ENCODE measurements around the gene ZNF750. TPM values are rescaled to one million over a fixed set of nuclear protein-coding genes. Genes with fewer than 3 reads are reported as not detected.

ZNF750 gene
- total RNA-seq, 1 donor from 2014 or later, result 0.29 TPM

- DNase-seq (ENCODE audit: extremely low read depth, low read depth, low spot score), result no peak
Observed at GRCh38 chr17:82815354-82815753, 24.5 kb downstream of the ZNF750 start.

GRCh38 chr17:82814834-82815233 lies 25.0 kb downstream of the ZNF750 start:
- DNase-seq (ENCODE audit: extremely low read depth, low read depth, low spot score), result no peak

GRCh38 chr17:82813299-82814051 lies 26.3 kb downstream of the ZNF750 start:
- no peak for DNase-seq (ENCODE audit: extremely low read depth, low read depth, low spot score)

GRCh38 chr17:82812601-82813000 lies 27.2 kb downstream of the ZNF750 start:
- DNase-seq (ENCODE audit: extremely low read depth, low read depth, low spot score), result no peak

GRCh38 chr17:82812058-82812457 lies 27.8 kb downstream of the ZNF750 start:
- no peak for DNase-seq (ENCODE audit: extremely low read depth, low read depth, low spot score)

GRCh38 chr17:82810644-82811430 lies 29.0 kb downstream of the ZNF750 start:
- no peak for DNase-seq (ENCODE audit: extremely low read depth, low read depth, low spot score)

GRCh38 chr17:82808921-82809905 lies 30.6 kb downstream of the ZNF750 start:
- DNase-seq (ENCODE audit: extremely low read depth, low read depth, low spot score), result no peak

GRCh38 chr17:82808006-82808405 lies 31.8 kb downstream of the ZNF750 start:
- no peak for DNase-seq (ENCODE audit: extremely low read depth, low read depth, low spot score)

GRCh38 chr17:82807562-82807961 lies 32.3 kb downstream of the ZNF750 start:
- DNase-seq (ENCODE audit: extremely low read depth, low read depth, low spot score), result no peak

- no peak for DNase-seq (ENCODE audit: extremely low read depth, low read depth, low spot score)
Observed at GRCh38 chr17:82807101-82807500, 32.7 kb downstream of the ZNF750 start.

- no peak for DNase-seq (ENCODE audit: extremely low read depth, low read depth, low spot score)
Observed at GRCh38 chr17:82806645-82807044, 33.2 kb downstream of the ZNF750 start.

- DNase-seq (ENCODE audit: extremely low read depth, low read depth, low spot score), result no peak
Observed at GRCh38 chr17:82805823-82806222, 34.0 kb downstream of the ZNF750 start.

- DNase-seq (ENCODE audit: extremely low read depth, low read depth, low spot score), result no peak
Observed at GRCh38 chr17:82805254-82805653, 34.6 kb downstream of the ZNF750 start.

GRCh38 chr17:82804442-82805191 lies 35.2 kb downstream of the ZNF750 start:
- DNase-seq (ENCODE audit: extremely low read depth, low read depth, low spot score), result no peak

GRCh38 chr17:82803606-82804005 lies 36.2 kb downstream of the ZNF750 start:
- DNase-seq (ENCODE audit: extremely low read depth, low read depth, low spot score), result no peak

GRCh38 chr17:82803185-82803584 lies 36.6 kb downstream of the ZNF750 start:
- DNase-seq (ENCODE audit: extremely low read depth, low read depth, low spot score), result no peak

- no peak for DNase-seq (ENCODE audit: extremely low read depth, low read depth, low spot score)
Observed at GRCh38 chr17:82802075-82802780, 37.6 kb downstream of the ZNF750 start.

- no peak for DNase-seq (ENCODE audit: extremely low read depth, low read depth, low spot score)
Observed at GRCh38 chr17:82801377-82801970, 38.3 kb downstream of the ZNF750 start.

GRCh38 chr17:82800885-82801284 lies 38.9 kb downstream of the ZNF750 start:
- DNase-seq (ENCODE audit: extremely low read depth, low read depth, low spot score), result no peak
